ENCODE measurements around the gene TMEM52.

Gene TMEM52

DNA sequence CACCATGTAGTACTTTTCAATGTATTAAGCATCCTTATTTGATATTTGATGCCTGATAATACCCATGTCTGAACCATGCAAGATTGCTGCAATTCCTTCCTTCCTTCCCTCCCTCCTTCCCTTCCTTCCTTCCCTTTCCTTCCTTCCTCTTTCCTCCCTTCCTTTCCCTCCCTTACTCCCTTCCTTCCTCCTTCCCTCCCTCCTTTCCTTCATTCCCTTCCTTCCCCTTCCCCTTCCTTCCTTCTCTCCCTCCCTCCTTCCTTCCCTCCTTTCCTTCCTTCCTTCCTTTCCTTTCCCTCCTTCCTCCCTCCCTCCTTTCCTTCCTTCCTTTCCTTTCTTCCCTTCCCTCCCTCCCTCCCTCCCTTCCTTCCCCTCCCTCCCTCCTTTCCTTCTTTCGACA, 29.7 kb upstream of the TMEM52 start:
- H3K27ac ChIP-seq = no peak overlapping the region
- no peak overlapping the region for H3K4me3 ChIP-seq
- TF ChIP-seq, protein P1, sequence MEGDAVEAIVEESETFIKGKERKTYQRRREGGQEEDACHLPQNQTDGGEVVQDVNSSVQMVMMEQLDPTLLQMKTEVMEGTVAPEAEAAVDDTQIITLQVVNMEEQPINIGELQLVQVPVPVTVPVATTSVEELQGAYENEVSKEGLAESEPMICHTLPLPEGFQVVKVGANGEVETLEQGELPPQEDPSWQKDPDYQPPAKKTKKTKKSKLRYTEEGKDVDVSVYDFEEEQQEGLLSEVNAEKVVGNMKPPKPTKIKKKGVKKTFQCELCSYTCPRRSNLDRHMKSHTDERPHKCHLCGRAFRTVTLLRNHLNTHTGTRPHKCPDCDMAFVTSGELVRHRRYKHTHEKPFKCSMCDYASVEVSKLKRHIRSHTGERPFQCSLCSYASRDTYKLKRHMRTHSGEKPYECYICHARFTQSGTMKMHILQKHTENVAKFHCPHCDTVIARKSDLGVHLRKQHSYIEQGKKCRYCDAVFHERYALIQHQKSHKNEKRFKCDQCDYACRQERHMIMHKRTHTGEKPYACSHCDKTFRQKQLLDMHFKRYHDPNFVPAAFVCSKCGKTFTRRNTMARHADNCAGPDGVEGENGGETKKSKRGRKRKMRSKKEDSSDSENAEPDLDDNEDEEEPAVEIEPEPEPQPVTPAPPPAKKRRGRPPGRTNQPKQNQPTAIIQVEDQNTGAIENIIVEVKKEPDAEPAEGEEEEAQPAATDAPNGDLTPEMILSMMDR (IDR thresholded peaks at IDR 0.05) = no peak
- no peak for DNase-seq (ENCODE audit: low spot score)

DNA sequence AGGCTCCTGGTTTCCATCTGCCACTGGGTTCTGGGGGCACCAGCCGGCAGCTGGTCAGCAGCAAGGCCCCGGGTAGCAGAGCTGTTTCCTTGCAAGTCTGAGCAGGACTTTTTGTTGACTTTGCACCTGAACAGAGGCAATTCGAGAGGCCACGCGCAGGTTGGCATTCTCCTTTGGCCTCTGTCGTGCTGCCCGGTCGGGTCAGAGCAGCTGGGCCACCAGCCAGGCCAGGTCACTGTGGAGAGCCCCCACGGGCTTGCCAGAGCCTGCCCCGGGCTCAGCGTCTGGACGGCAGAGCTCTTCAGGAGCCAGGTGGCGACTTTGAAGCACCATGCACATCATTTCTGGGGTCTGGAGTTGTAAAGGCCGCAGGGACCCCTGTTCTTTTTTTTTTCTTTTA, 28.4 kb upstream of the TMEM52 start:
- no peak for DNase-seq (ENCODE audit: low spot score)
- TF ChIP-seq, protein P1 (IDR thresholded peaks at IDR 0.05) = no peak
- Histone ChIP-seq H3K27ac (no peak overlapping the region), H3K4me3 (no peak overlapping the region)

DNA sequence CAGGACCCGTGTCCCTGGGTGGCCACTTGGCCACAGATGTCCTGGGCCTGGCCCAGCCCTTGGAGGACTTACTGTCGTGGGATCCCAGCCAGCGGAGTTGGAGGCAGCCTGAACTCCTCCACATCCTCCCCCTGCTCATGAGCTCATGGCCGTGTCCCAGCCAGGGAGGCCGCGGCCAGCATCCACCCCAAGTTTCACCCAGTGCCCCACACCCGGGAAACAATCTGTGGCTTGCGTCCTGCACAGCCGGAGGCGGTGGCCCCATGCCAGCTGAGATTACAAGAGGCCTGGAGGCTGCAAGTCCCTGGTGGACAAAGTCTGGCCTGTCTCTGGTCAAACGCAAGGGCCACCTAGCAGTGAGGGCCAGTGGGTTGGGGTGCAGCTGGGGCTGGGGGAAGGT, 27.5 kb upstream of the TMEM52 start:
- TF ChIP-seq, protein P1 (IDR thresholded peaks at IDR 0.05) = no peak

DNA sequence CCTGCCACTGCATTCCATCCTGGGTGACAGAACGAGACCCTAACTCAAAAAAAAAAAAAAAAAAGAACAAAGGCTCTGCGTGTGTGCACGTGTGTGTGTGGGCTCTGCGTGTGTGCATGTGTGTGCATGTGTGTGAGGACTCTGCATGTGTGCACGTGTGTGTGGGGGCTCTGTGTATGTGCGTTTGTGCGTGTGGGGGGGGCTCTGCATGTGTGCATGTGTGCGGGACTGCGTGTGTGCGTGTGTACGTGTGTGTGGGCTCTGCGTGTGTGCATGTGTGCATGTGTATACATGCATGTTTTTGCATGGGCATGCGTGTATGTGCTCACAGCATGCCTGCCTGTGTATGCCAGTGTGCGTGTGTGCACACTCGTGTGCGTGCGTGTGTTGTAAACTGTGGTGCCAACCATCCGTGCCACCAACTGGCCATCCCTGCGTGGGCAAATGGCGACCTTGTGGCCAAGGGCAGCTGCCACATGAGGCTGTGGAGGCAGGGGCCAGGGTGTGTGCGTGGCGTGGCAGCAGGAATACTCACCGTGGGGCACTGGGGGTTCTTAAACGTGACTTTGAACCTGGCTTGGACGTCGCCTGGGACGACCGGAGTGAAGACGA, 26.8 kb upstream of the TMEM52 start:
- no peak for DNase-seq (ENCODE audit: low spot score)
- TF ChIP-seq, protein P1 (IDR thresholded peaks at IDR 0.05) = no peak
- Histone ChIP-seq H3K4me3 (no peak overlapping the region), H3K27ac (no peak overlapping the region)

More for the DNA sequence above, 27.5 kb upstream of the TMEM52 start:
- DNase-seq (ENCODE audit: low spot score) = no peak
- Histone ChIP-seq H3K4me3 (no peak overlapping the region), H3K27ac (no peak overlapping the region)

DNA sequence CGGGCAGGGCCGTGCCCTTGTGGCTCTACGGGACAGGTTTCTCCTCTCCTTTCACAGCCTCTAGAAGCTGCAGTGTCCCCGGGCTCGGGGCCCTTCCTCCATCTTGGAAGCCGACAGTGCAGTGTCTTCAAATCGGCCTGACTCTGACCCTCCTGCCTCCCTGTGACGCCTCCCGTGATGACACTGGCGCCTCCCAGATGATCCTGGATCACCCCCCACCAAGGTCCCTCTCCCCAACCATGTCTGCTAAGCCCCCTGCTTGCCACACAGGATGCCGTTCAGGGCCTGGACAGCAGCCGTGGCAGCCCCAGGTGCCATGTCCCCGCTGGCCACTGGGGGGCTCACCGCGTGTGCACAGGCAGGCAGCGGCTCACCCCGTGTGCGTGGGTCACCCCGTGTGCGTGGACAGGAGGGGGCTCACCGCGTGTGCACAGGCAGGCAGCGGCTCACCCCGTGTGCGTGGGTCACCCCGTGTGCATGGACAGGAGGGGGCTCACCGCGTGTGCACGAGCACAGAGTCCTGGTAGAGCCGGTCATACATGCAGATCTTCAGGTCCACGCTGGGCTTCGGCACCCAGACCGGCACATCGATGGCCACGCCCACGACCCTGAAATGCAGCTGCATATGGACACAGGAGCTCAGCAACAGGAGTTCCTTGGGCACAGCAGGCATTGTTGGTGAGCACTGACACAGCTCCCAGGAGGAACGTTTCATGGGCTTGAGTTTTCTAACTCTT, 24.9 kb upstream of the TMEM52 start:
- peak overlapping the region; percentile 47 for H3K4me3 ChIP-seq
- DNase-seq (ENCODE audit: low spot score) = no peak
- no peak overlapping the region for H3K27ac ChIP-seq
- TF ChIP-seq, protein P1 (IDR thresholded peaks at IDR 0.05) = peak; percentile 91

DNA sequence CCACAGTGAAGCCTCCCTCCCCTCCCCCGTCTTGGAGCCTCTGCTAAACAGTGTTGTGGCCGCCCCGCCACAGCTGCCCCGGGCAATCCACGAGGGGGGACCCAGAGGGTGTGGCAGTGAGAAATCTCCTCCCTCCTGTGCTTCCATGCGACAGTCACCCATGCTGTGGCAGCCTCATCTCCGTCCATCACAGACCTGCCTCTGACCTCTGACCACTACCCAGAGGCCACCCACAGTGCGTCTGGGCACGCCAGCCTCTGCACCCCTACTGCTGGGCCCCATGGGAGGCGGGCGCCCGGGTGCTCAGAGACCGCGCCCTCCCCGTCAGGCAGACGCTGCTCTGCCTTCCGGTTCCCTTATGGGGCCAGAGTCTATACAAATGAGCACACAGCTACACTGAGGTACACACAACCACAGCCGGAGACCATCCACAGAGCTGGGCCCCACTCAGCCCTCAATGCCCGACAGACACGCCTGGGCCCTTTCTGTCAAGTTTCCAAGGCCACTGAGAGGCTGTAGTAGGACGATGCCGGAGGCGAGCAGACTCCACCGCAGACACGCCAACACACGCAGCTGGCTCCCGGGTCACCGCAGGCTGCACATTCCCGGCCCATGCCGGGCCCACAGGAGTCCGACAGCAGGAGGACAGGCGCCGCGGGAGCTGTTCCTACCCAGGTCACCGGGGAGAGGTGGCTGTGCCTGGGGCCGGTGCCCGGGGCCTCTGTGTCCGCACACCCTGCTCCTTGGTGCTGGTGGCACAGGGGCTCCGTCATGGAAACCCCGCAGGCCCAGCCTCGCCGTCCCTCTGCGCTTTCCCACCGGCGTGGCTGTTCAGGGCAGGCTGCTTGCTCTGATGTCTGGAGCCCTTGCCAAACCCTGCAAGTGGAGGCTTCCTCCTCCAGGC, 23.9 kb upstream of the TMEM52 start:
- TF ChIP-seq, protein P1 (IDR thresholded peaks at IDR 0.05) = no peak
- Histone ChIP-seq H3K27ac (no peak overlapping the region), H3K4me3 (no peak overlapping the region)
- DNase-seq (ENCODE audit: low spot score) = no peak

Data from coronary artery (tissue), 2 donors.